Measurements from ENCODE around the gene SNX13.

SNX13 gene

GRCh38 chr7:17773289-17773626 is 167.0 kb downstream of the SNX13 start:
- H3K27ac ChIP-seq = no peak overlapping the region

GRCh38 chr7:17772581-17773288 is 167.6 kb downstream of the SNX13 start:
- Histone ChIP-seq H3K9ac (ENCODE audit: insufficient read length) (no peak overlapping the region), H3K27ac (no peak overlapping the region), H3K36me3 (ENCODE audit: insufficient read depth, low read length) (no peaks in the 10 kb centered on the region)

More at GRCh38 chr7:17773289-17773626, 167.0 kb downstream of the SNX13 start:
- Histone ChIP-seq H3K9ac (ENCODE audit: insufficient read length) (no peak overlapping the region), H3K4me3 (no peak overlapping the region), H3K36me3 (ENCODE audit: insufficient read depth, low read length) (no peaks in the 10 kb centered on the region), H3K9me3 (ENCODE audit: low read depth, low read length) (no peaks in the 10 kb centered on the region)
- DNase-seq (ENCODE audit: low read depth, low spot score) = no peak
- TF ChIP-seq FOXP2 (optimal IDR thresholded peaks at IDR 0.05; ENCODE audit: control extremely low read depth, extremely low read length, insufficient read depth) = no peak
- TF ChIP-seq EZH2 (IDR thresholded peaks at IDR 0.05) = no peak
- no peak for TF ChIP-seq POLR2AphosphoS5 (IDR thresholded peaks at IDR 0.05; ENCODE audit: borderline replicate concordance, low read depth, low read length)

GRCh38 chr7:17771901-17772408 is 168.3 kb downstream of the SNX13 start:
- no peak overlapping the region for H3K9ac ChIP-seq (ENCODE audit: insufficient read length)
- H3K27ac ChIP-seq = no peak overlapping the region
- DNase-seq (ENCODE audit: low read depth, low spot score) = no peak
- no peak overlapping the region for H3K4me3 ChIP-seq
- no peaks in the 10 kb centered on the region for H3K36me3 ChIP-seq (ENCODE audit: insufficient read depth, low read length)
- no peaks in the 10 kb centered on the region for H3K9me3 ChIP-seq (ENCODE audit: low read depth, low read length)
- no peak for TF ChIP-seq EZH2 (IDR thresholded peaks at IDR 0.05)
- TF ChIP-seq POLR2AphosphoS5 (IDR thresholded peaks at IDR 0.05; ENCODE audit: borderline replicate concordance, low read depth, low read length) = no peak
- TF ChIP-seq FOXP2 (optimal IDR thresholded peaks at IDR 0.05; ENCODE audit: control extremely low read depth, extremely low read length, insufficient read depth) = no peak

More at GRCh38 chr7:17772581-17773288, 167.6 kb downstream of the SNX13 start:
- Histone ChIP-seq H3K9me3 (ENCODE audit: low read depth, low read length) (no peaks in the 10 kb centered on the region), H3K4me3 (no peak overlapping the region)
- no peak for DNase-seq (ENCODE audit: low read depth, low spot score)
- TF ChIP-seq EZH2 (IDR thresholded peaks at IDR 0.05) (no peak), POLR2AphosphoS5 (IDR thresholded peaks at IDR 0.05; ENCODE audit: borderline replicate concordance, low read depth, low read length) (no peak), FOXP2 (optimal IDR thresholded peaks at IDR 0.05; ENCODE audit: control extremely low read depth, extremely low read length, insufficient read depth) (no peak)

GRCh38 chr7:17770710-17771375 is 169.5 kb downstream of the SNX13 start:
- H3K36me3 ChIP-seq (ENCODE audit: insufficient read depth, low read length) = no peaks in the 10 kb centered on the region
- no peak overlapping the region for H3K27ac ChIP-seq
- no peak for DNase-seq (ENCODE audit: low read depth, low spot score)
- no peaks in the 10 kb centered on the region for H3K9me3 ChIP-seq (ENCODE audit: low read depth, low read length)
- TF ChIP-seq POLR2AphosphoS5 (IDR thresholded peaks at IDR 0.05; ENCODE audit: borderline replicate concordance, low read depth, low read length) = no peak
- no peak for TF ChIP-seq FOXP2 (optimal IDR thresholded peaks at IDR 0.05; ENCODE audit: control extremely low read depth, extremely low read length, insufficient read depth)
- no peak overlapping the region for H3K9ac ChIP-seq (ENCODE audit: insufficient read length)
- no peak overlapping the region for H3K4me3 ChIP-seq

- Histone ChIP-seq H3K4me3 (no peak overlapping the region), H3K9me3 (ENCODE audit: low read depth, low read length) (no peaks in the 10 kb centered on the region), H3K27ac (no peak overlapping the region), H3K36me3 (ENCODE audit: insufficient read depth, low read length) (no peaks in the 10 kb centered on the region), H3K9ac (ENCODE audit: insufficient read length) (no peak overlapping the region)
- TF ChIP-seq EZH2 (IDR thresholded peaks at IDR 0.05) = no peak
- no peak for TF ChIP-seq POLR2AphosphoS5 (IDR thresholded peaks at IDR 0.05; ENCODE audit: borderline replicate concordance, low read depth, low read length)
- no peak for TF ChIP-seq FOXP2 (optimal IDR thresholded peaks at IDR 0.05; ENCODE audit: control extremely low read depth, extremely low read length, insufficient read depth)
- peak; percentile 28 for DNase-seq (ENCODE audit: low read depth, low spot score)
Measured at GRCh38 chr7:17769918-17770317, 170.4 kb downstream of the SNX13 start.

- no peak for DNase-seq (ENCODE audit: low read depth, low spot score)
- Histone ChIP-seq H3K4me3 (no peak overlapping the region), H3K9ac (ENCODE audit: insufficient read length) (no peak overlapping the region), H3K36me3 (ENCODE audit: insufficient read depth, low read length) (no peaks in the 10 kb centered on the region), H3K9me3 (ENCODE audit: low read depth, low read length) (no peaks in the 10 kb centered on the region; the same call in 1 of the 2 replicates), H3K27ac (no peak overlapping the region)
- TF ChIP-seq FOXP2 (optimal IDR thresholded peaks at IDR 0.05; ENCODE audit: control extremely low read depth, extremely low read length, insufficient read depth) (no peak), EZH2 (IDR thresholded peaks at IDR 0.05) (no peak), POLR2AphosphoS5 (IDR thresholded peaks at IDR 0.05; ENCODE audit: borderline replicate concordance, low read depth, low read length) (no peak)
Measured at GRCh38 chr7:17758008-17758407, 182.3 kb downstream of the SNX13 start.

- no peak for DNase-seq (ENCODE audit: low read depth, low spot score)
- no peaks in the 10 kb centered on the region for H3K36me3 ChIP-seq (ENCODE audit: insufficient read depth, low read length)
- no peak overlapping the region for H3K4me3 ChIP-seq
- H3K9me3 ChIP-seq (ENCODE audit: low read depth, low read length) = no peaks in the 10 kb centered on the region
- H3K9ac ChIP-seq (ENCODE audit: insufficient read length) = no peak overlapping the region
- TF ChIP-seq POLR2AphosphoS5 (IDR thresholded peaks at IDR 0.05; ENCODE audit: borderline replicate concordance, low read depth, low read length) (no peak), FOXP2 (optimal IDR thresholded peaks at IDR 0.05; ENCODE audit: control extremely low read depth, extremely low read length, insufficient read depth) (no peak), EZH2 (IDR thresholded peaks at IDR 0.05) (no peak)
- no peak overlapping the region for H3K27ac ChIP-seq
Measured at GRCh38 chr7:17746020-17746530, 194.2 kb downstream of the SNX13 start.

- Histone ChIP-seq H3K27ac (no peak overlapping the region), H3K4me3 (no peak overlapping the region), H3K9ac (ENCODE audit: insufficient read length) (no peak overlapping the region), H3K9me3 (ENCODE audit: low read depth, low read length) (no peaks in the 10 kb centered on the region), H3K36me3 (ENCODE audit: insufficient read depth, low read length) (no peaks in the 10 kb centered on the region)
- TF ChIP-seq FOXP2 (optimal IDR thresholded peaks at IDR 0.05; ENCODE audit: control extremely low read depth, extremely low read length, insufficient read depth) (no peak), EZH2 (IDR thresholded peaks at IDR 0.05) (no peak), POLR2AphosphoS5 (IDR thresholded peaks at IDR 0.05; ENCODE audit: borderline replicate concordance, low read depth, low read length) (no peak)
- DNase-seq (ENCODE audit: low read depth, low spot score) = no peak
Measured at GRCh38 chr7:17745610-17746009, 194.7 kb downstream of the SNX13 start.
